Measurements from ENCODE around the gene PHC2.

Gene PHC2

GRCh38 chr1:33455539-33456501 is 24.9 kb upstream of the PHC2 start:
- H3K4me3 ChIP-seq (ENCODE audit: low read length), result no peak overlapping the region
- DNase-seq (ENCODE audit: low read depth, low spot score), result peak; percentile 77

- no peak for DNase-seq (ENCODE audit: low read depth, low spot score)
- H3K4me3 ChIP-seq (ENCODE audit: low read length), result no peak overlapping the region
Observed at GRCh38 chr1:33454646-33455282, 23.9 kb upstream of the PHC2 start.

DNA sequence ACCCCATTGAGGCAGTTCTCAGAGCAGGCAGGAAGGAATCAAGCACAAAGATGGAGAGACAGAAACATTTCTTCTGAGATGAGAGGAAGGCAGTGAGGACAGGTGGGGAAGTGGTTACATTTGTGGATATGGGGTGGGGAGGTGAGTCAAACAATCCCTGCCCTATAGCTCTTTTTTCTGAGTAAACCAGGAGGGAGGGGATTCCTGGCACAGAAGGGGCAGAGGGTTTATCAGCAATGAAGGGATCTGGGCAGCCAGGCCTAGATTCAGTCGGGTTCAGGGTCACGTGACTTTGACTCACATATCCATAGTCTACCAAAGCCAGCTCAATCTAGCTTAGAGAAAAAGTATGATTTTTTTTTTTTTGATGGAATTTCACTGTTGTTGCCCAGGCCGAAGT is 15.7 kb upstream of the PHC2 start:
- no peak for DNase-seq (ENCODE audit: low read depth, low spot score)
- no peak overlapping the region for H3K4me3 ChIP-seq (ENCODE audit: low read length)

DNA sequence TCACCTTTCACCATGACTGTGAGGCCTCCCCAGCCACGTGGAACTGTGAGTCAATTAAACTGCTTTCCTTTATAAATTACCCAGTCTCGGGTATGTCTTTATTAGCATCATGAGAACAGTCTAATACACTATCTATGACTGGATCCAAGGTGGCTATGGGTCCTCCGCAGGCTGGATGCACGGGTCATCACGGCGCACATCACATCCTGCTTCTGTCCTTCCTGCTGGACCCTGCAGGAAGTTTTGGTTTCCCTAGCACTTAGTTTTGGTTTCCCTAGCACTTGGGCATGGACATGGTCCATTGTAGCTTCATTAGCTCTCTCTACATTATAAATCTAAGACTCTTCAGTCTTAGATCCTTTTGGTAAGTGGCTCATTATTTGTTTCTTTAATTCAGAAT is 14.2 kb upstream of the PHC2 start:
- H3K4me3 ChIP-seq (ENCODE audit: low read length), result no peak overlapping the region
- DNase-seq (ENCODE audit: low read depth, low spot score), result no peak

GRCh38 chr1:33443705-33444180 is 12.8 kb upstream of the PHC2 start:
- H3K4me3 ChIP-seq (ENCODE audit: low read length), result no peak overlapping the region
- DNase-seq (ENCODE audit: low read depth, low spot score), result no peak

- no peak overlapping the region for H3K4me3 ChIP-seq (ENCODE audit: low read length)
- no peak for DNase-seq (ENCODE audit: low read depth, low spot score)
Observed at GRCh38 chr1:33443080-33443704, 12.3 kb upstream of the PHC2 start.

DNA sequence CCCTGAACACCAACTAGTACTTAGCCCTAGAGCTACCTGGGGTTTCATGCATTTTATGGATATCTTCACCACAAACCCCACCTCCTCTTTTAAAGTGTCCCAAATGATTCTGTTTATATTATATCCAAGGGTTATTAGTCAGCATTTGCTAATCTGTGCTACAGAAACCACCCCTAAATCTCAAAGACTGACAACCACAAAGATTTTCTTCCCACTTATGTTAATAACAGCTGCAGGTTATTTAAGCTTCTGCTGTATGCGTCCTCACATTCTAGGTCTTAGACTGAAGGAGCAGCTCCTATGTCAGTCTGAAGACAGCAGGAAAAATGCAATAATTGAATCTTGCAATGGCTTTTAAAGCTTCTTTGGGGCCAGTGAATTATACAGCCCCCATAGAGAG is 11.2 kb upstream of the PHC2 start:
- H3K4me3 ChIP-seq (ENCODE audit: low read length), result no peak overlapping the region

GRCh38 chr1:33441088-33441745 is 10.3 kb upstream of the PHC2 start:
- no peak overlapping the region for H3K4me3 ChIP-seq (ENCODE audit: low read length)
- no peak for DNase-seq (ENCODE audit: low read depth, low spot score)

More for the DNA sequence above, 11.2 kb upstream of the PHC2 start:
- DNase-seq (ENCODE audit: low read depth, low spot score), result no peak

GRCh38 chr1:33439662-33440061 is 8.8 kb upstream of the PHC2 start:
- H3K4me3 ChIP-seq (ENCODE audit: low read length), result no peak overlapping the region
- no peak for DNase-seq (ENCODE audit: low read depth, low spot score)

GRCh38 chr1:33438364-33439160 is 7.7 kb upstream of the PHC2 start:
- H3K4me3 ChIP-seq (ENCODE audit: low read length), result no peak overlapping the region
- DNase-seq (ENCODE audit: low read depth, low spot score), result no peak

- no peak for DNase-seq (ENCODE audit: low read depth, low spot score)
- no peak overlapping the region for H3K4me3 ChIP-seq (ENCODE audit: low read length)
Observed at GRCh38 chr1:33436557-33437285, 5.8 kb upstream of the PHC2 start.

DNA sequence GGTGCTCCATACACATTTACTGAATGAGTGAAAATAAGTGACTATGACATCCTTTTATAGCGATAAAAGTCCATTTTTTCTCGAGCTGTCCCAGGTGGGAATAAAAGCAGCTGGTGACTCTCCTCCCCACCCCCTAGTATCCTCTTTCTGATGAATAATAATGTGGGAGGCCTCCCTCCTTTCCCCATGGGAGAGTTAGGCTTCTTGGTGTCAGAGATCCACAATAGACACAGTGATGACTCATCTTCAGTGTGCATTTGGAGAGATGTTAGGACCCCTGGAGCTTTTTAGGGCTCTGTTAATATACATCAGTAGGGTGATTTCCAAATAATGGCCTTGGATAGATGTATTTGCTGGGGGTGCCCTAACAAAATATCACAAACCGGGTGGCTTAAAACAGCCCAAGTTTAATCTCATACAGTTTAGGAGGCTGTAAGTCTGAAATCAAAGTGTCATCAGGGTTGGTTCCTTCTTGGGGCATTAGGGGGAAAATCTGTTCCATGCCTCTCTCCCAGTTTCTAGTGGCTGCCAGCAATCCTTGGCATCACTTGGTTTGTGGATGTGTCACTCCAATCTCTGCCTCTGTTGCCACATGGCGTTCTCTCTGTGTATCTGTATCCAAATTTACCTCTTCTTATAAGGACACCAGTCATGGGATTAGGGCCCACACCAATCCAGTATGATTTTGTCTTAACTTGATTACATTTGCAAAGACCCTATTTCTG is 4.4 kb upstream of the PHC2 start:
- DNase-seq (ENCODE audit: low read depth, low spot score), result no peak
- H3K4me3 ChIP-seq (ENCODE audit: low read length), result no peak overlapping the region

DNA sequence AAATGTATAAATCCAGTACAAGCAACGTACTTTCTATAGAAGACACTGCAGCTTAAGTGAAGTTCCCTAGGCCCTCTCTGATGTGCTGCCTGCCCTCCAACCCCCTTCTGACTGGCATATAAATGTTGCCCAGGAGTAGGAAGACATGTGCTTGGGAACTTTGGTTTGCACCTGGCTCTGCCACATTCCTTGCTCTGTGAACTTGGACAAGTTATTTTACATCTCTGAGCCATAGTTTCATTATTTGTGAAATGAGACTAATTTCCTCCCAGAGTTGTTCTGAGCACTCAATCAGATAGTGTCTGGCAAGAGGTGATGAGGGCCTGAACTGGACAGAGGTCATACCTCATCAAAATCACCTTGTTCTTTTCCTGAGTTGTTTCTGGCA is 3.5 kb upstream of the PHC2 start:
- H3K4me3 ChIP-seq (ENCODE audit: low read length), result no peak overlapping the region
- no peak for DNase-seq (ENCODE audit: low read depth, low spot score)

DNA sequence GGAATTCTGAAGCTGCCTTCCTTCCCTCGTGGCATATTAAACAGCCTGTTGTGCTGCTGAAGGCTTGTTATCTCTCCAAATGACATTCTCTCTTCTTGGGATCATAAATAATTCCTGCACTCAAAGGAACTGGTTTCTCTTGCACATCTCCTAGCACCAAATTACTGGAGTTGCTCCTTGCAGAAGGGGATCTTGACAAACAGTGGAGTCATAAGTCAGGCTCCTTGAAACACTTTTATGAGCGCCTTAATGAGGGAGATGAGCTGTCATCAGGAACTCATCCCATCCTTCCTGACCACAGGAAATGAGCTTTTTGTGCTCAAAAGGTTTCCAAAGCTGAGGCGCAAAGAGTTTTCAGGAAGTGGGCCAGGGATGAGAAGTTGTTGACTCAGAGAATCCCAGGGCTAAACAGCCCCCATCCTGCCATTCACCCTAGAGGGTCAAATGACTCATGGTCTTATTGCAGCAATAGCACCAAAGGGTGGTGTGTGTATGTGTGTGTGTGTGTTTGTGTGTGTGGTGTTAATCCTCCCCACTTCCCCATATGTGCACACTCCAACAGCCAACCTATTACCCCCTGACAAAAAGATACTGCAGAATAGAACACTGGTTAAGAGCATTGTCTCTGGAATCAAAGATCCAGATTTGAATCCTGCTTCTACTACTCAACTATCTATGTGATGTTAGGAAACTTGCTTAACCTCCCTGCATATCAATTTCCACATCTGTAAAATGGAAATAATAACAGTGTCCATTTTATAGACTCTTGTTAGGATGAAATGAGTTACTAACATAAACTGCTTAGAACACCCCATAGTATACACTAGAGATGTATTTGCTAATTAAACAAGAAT is 2.8 kb upstream of the PHC2 start:
- no peak for DNase-seq (ENCODE audit: low read depth, low spot score)
- no peak overlapping the region for H3K4me3 ChIP-seq (ENCODE audit: low read length)

- H3K4me3 ChIP-seq (ENCODE audit: low read length), result peak overlapping the region; percentile 25
- no peak for DNase-seq (ENCODE audit: low read depth, low spot score)
Observed at GRCh38 chr1:33429856-33430691, 821 bp downstream of the PHC2 start.

DNA sequence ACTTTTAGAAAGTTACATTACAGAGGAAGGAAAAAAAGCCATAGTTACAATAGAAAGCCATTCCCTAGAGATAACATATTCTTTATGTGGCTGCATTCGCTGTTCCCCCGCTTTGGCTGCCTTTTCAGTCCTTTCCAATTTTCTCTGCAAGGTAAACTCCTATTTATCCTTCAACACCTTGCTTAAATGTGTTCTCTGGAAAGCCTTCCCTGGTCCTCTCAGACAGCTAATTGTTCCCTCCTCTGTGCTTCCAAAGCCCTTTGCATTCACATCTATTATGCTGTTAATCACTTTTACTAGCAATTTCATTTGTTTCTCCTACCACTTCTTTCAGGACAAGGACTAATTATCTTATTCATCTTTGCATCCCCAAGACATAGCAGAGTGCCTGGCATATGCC is 1.6 kb downstream of the PHC2 start:
- no peak for DNase-seq (ENCODE audit: low read depth, low spot score)
- no peak overlapping the region for H3K4me3 ChIP-seq (ENCODE audit: low read length)

Data from Jurkat, Clone E6-1 (cell line).